H1 (cell line): ENCODE data around the gene CNTN5. TPM values are rescaled to one million over a fixed set of nuclear protein-coding genes. Genes with fewer than 3 reads are reported as not detected.

Experiments used
- CTCF ChIA-PET: fragments of 300-600 bp; sonication (Branson Sonifier 250); formaldehyde crosslinking; loops from one replicate; lab custom pipeline; 2021; ENCODE audit not compliant: partially characterized antibody; lab: Charles Lee
- POLR2A ChIA-PET: fragments of 300-600 bp; sonication (Branson Sonifier 250); formaldehyde crosslinking; loops from one replicate; lab custom pipeline; 2021; ENCODE audit warnings: inconsistent platforms; ENCODE audit not compliant: partially characterized antibody; lab: Charles Lee
- DNase-seq, 2 experiments: peaks; one replicate each; pipeline versions ENCODE4 v3.0.0 to v3.0.0-alpha.2; 2010 to 2022; ENCODE audit warnings: low spot score in 2 of 2, low read depth in 1 of 2, mixed read lengths in 1 of 2
- FAIRE-seq: peaks from 2 replicates; lab custom pipeline; 2011; peaks lifted over from hg19 to GRCh38; lab: Jason Lieb, UNC
- H2AFZ ChIP-seq: 2 replicates; pipeline ENCODE4 v1.8.1; 2012; ENCODE audit warnings: low read length, inconsistent platforms
- H2AK5ac ChIP-seq: 2 replicates; pipeline ENCODE4 v1.6.1; 2013; ENCODE audit warnings: low read depth, low read length
- H2BK120ac ChIP-seq: replicated peaks from 2 replicates; pipeline ENCODE3; 2013; ENCODE audit warnings: low read depth, low read length, inconsistent platforms
- H2BK12ac ChIP-seq: 2 replicates; pipeline ENCODE4 v1.6.1; 2013; ENCODE audit warnings: low read depth, low read length
- H2BK15ac ChIP-seq: 2 replicates; pipeline ENCODE4 v1.6.1; 2013; ENCODE audit warnings: low read length
- H2BK20ac ChIP-seq: 2 replicates; pipeline ENCODE4 v1.6.1; 2013; ENCODE audit warnings: low read length
- H2BK5ac ChIP-seq: 2 replicates; pipeline ENCODE4 v1.6.1; 2013; ENCODE audit warnings: low read depth, low read length
- H3K14ac ChIP-seq: 2 replicates; pipeline ENCODE4 v1.6.1; 2013; ENCODE audit warnings: inconsistent platforms; ENCODE audit not compliant: insufficient read length
- H3K18ac ChIP-seq: 2 replicates; pipeline ENCODE4 v1.6.1; 2013; ENCODE audit warnings: low read length; ENCODE audit errors: extremely low read depth
- H3K23ac ChIP-seq: 2 replicates; pipeline ENCODE4 v1.6.1; 2013; ENCODE audit warnings: inconsistent platforms; ENCODE audit not compliant: insufficient read length
- H3K23me2 ChIP-seq: 2 replicates; pipeline ENCODE4 v1.6.1; 2013; ENCODE audit warnings: low read depth, low read length
- H3K27ac ChIP-seq: 2 replicates; pipeline ENCODE4 v1.6.1; 2011; ENCODE audit warnings: low read depth, low read length, inconsistent platforms
- H3K27me3 ChIP-seq, 4 experiments: replicated peaks in 1 of 4; 1 replicate in 1 of 4; 2 replicates in 3 of 4; pipeline versions ENCODE4 v1.6.1 to v1.8.1; 2011 to 2013; ENCODE audit warnings: low read length in 3 of 4, mild to moderate bottlenecking in 3 of 4, inconsistent platforms in 2 of 4, mixed read lengths in 2 of 4, moderate library complexity in 1 of 4; ENCODE audit not compliant: control insufficient read depth in 3 of 4, insufficient read depth in 3 of 4; ENCODE audit errors: extremely low read depth in 1 of 4
- H3K36me3 ChIP-seq, 4 experiments: 2 replicates each; pipeline versions ENCODE4 v1.6.1 to v1.8.1; 2011 to 2013; ENCODE audit warnings: mild to moderate bottlenecking in 4 of 4, low read length in 3 of 4, moderate library complexity in 2 of 4, control low read depth in 1 of 4, inconsistent platforms in 1 of 4; ENCODE audit not compliant: insufficient read depth in 4 of 4, control insufficient read depth in 2 of 4
- H3K4ac ChIP-seq: replicated peaks from 2 replicates; pipeline ENCODE3; 2013; ENCODE audit warnings: low read length, low read depth, mixed read lengths, inconsistent platforms; ENCODE audit not compliant: insufficient read length
- H3K4me1 ChIP-seq, 4 experiments: replicated peaks in 1 of 4; 1 replicate in 1 of 4; 2 replicates in 3 of 4; pipeline versions ENCODE4 v1.6.1 to v1.8.1; 2011 to 2013; ENCODE audit warnings: low read length in 3 of 4, inconsistent platforms in 2 of 4, mixed read lengths in 1 of 4; ENCODE audit not compliant: insufficient read depth in 4 of 4, control insufficient read depth in 3 of 4
- H3K4me2 ChIP-seq, 2 experiments: 2 replicates each; pipeline versions ENCODE4 v1.6.1 to v1.8.1; 2011 to 2013; ENCODE audit warnings: low read depth in 2 of 2, low read length in 2 of 2, control low read depth in 1 of 2, inconsistent platforms in 1 of 2, mild to moderate bottlenecking in 1 of 2; ENCODE audit not compliant: insufficient read depth in 1 of 2
- H3K4me3 ChIP-seq, 4 experiments: fragments of 200-600, 300-600 bp in 1 of 4; sonication (generic), shearing (Covaris generic), sonication (Bioruptor Twin) in 1 of 4; 2 replicates each; pipeline versions ENCODE4 v1.5.1 to v1.8.1; 2011 to 2016; ENCODE audit warnings: low read length in 4 of 4, low read depth in 3 of 4, control low read depth in 2 of 4, inconsistent platforms in 2 of 4, mild to moderate bottlenecking in 2 of 4, mixed read lengths in 1 of 4, moderate library complexity in 1 of 4; ENCODE audit not compliant: insufficient read depth in 2 of 4; ENCODE audit errors: extremely low read depth in 1 of 4
- H3K56ac ChIP-seq: replicated peaks from 2 replicates; pipeline ENCODE3; 2013; ENCODE audit warnings: low read depth, mild to moderate bottlenecking, mixed read lengths, low read length, inconsistent platforms; ENCODE audit not compliant: insufficient read length
- H3K79me1 ChIP-seq: 2 replicates; pipeline ENCODE4 v1.6.1; 2013; ENCODE audit warnings: low read depth, low read length, control low read depth
- H3K79me2 ChIP-seq, 2 experiments: 2 replicates each; pipeline versions ENCODE4 v1.6.1 to v1.8.1; 2012 to 2013; ENCODE audit warnings: low read length in 2 of 2, mild to moderate bottlenecking in 2 of 2, inconsistent platforms in 1 of 2; ENCODE audit not compliant: insufficient read depth in 2 of 2, control insufficient read depth in 1 of 2
- H3K9ac ChIP-seq, 4 experiments: replicated peaks in 1 of 4; 1 replicate in 1 of 4; 2 replicates in 3 of 4; pipeline versions ENCODE4 v1.6.1 to v1.8.1; 2011 to 2013; ENCODE audit warnings: low read depth in 3 of 4, low read length in 3 of 4, control low read depth in 2 of 4, mild to moderate bottlenecking in 2 of 4, moderate library complexity in 2 of 4, inconsistent platforms in 1 of 4; ENCODE audit errors: extremely low read depth in 1 of 4
- H3K9me3 ChIP-seq, 2 experiments: 2 replicates each; pipeline versions ENCODE4 v1.6.1 to v1.8.1; 2012 to 2013; ENCODE audit warnings: mild to moderate bottlenecking in 2 of 2, moderate library complexity in 2 of 2, control low read depth in 1 of 2, inconsistent platforms in 1 of 2, low read depth in 1 of 2, low read length in 1 of 2, mixed read lengths in 1 of 2; ENCODE audit not compliant: insufficient read depth in 2 of 2
- H4K20me1 ChIP-seq, 2 experiments: replicated peaks in 1 of 2; 2 replicates each; pipeline versions ENCODE3 to v1.8.1; 2011 to 2013; ENCODE audit warnings: inconsistent platforms in 2 of 2, low read length in 2 of 2, mild to moderate bottlenecking in 1 of 2; ENCODE audit not compliant: insufficient read depth in 2 of 2, control insufficient read depth in 1 of 2
- H4K5ac ChIP-seq: 2 replicates; pipeline ENCODE4 v1.6.1; 2013; ENCODE audit warnings: low read length, low read depth, mixed read lengths, inconsistent platforms; ENCODE audit not compliant: insufficient read length
- H4K8ac ChIP-seq: 2 replicates; pipeline ENCODE4 v1.8.0; 2013; ENCODE audit warnings: mild to moderate bottlenecking, moderate library complexity, low read length, inconsistent platforms; ENCODE audit not compliant: insufficient read depth; ENCODE audit errors: extremely low read depth
- H4K91ac ChIP-seq: replicated peaks from 2 replicates; pipeline ENCODE3; 2013; ENCODE audit warnings: low read length, mixed read lengths, inconsistent platforms; ENCODE audit not compliant: insufficient read length
- BCL11A ChIP-seq, 2 experiments: IDR thresholded peaks; one replicate each; pipeline ENCODE4 v1.6.1; 2011; ENCODE audit warnings: low read depth in 2 of 2, low read length in 2 of 2, mild to moderate bottlenecking in 2 of 2
- EZH2 ChIP-seq: fragments of 200-600 bp; sonication (generic); IDR thresholded peaks from 2 replicates; pipeline ENCODE4 v1.7.1; 2012; ENCODE audit warnings: low read depth, mild to moderate bottlenecking, moderate library complexity, low read length, inconsistent platforms; ENCODE audit not compliant: severe bottlenecking
- JUN ChIP-seq: IDR thresholded peaks from 2 replicates; pipeline ENCODE4 v1.6.1; 2011; ENCODE audit warnings: low read depth, mild to moderate bottlenecking, improper control_type of control experiment, low read length
- POLR2AphosphoS5 ChIP-seq: IDR thresholded peaks from 2 replicates; pipeline ENCODE4 v1.6.1; 2011; ENCODE audit warnings: low read depth, low read length
- RXRA ChIP-seq: IDR thresholded peaks from 2 replicates; pipeline ENCODE4 v1.6.1; 2011; ENCODE audit warnings: low read depth, mild to moderate bottlenecking, low read length, moderate library complexity; ENCODE audit not compliant: insufficient read depth
- TAF1 ChIP-seq: IDR thresholded peaks from 2 replicates; pipeline ENCODE4 v1.6.1; 2011; ENCODE audit warnings: mild to moderate bottlenecking, low read depth, low read length
- WGBS, 2 experiments: shearing (Covaris generic) in 1 of 2; methylation state at CpG; one replicate each; pipeline versions ENCODE4 v1.1.6 to v1.1.7; 2013 to 2015; ENCODE audit warnings: low lambda C conversion rate in 2 of 2, mixed read lengths in 2 of 2, inconsistent platforms in 1 of 2, low coverage in 1 of 2, missing lambda C conversion rate in 1 of 2; ENCODE audit not compliant: insufficient replicate concordance in 2 of 2, insufficient coverage in 1 of 2, insufficient read length in 1 of 2; ENCODE audit errors: extremely low coverage in 1 of 2, missing lambda C conversion rate in 1 of 2; 5-methylcytosine and 5-hydroxymethylcytosine counted together
- polyA plus RNA-seq, 7 experiments: library from polyadenylated mRNA; depleted of rRNA in 3 of 7; stranded (reverse) in 5 of 7; unstranded in 2 of 7; fragments of >200 nt in 5 of 7; fragments of 200-250 nt in 2 of 7; gene quantifications; 1 replicate in 5 of 7; 2 replicates in 1 of 7; 4 replicates in 1 of 7; pipeline versions ENCODE4 v1.2.1 to v1.2.3, GENCODE V29; 2011 to 2013; ENCODE audit warnings: missing spikeins in 2 of 7, mixed read lengths in 2 of 7
- total RNA-seq: library from RNA; stranded (reverse); fragmentation: NEBNext Ultra II Directional; extraction: Animal tissue kit (Norgen Biotek cat#: 25700); gene quantifications from 2 replicates; pipeline ENCODE4 v1.2.1, GENCODE V29; 2021

The CNTN5 gene
- total and polyA plus RNA-seq, 2 of the 8 experiments (the other 6 are each of a cell fraction or from before 2014, with no cell fraction given) = not detected

GRCh38 chr11:99079576-99079975, 58.8 kb downstream of the CNTN5 start:
- H3K27ac ChIP-seq = no peak overlapping the region
- POLR2A ChIA-PET = no interaction called here
- 91% methylated on average over 3 of the region's 3 CpGs; no CpG with 5 or more reads in 1 of the 2 experiments for WGBS, 2 experiments
- no peaks in the 10 kb centered on the region for H3K23me2 ChIP-seq
- H3K27me3 ChIP-seq = no peaks in the 10 kb centered on the region
- no peak overlapping the region for H2BK12ac ChIP-seq
- H3K4ac ChIP-seq = no peak overlapping the region
- no peak for FAIRE-seq
- no peak for DNase-seq
- no peaks in the 10 kb centered on the region for H4K20me1 ChIP-seq
- H3K79me2 ChIP-seq = no peaks in the 10 kb centered on the region
- H2AFZ ChIP-seq = no peak overlapping the region
- no peak overlapping the region for H2BK20ac ChIP-seq
- no peak overlapping the region for H2BK5ac ChIP-seq
- no peaks in the 10 kb centered on the region for H3K9me3 ChIP-seq
- H3K14ac ChIP-seq = no peak overlapping the region
- no peak overlapping the region for H4K5ac ChIP-seq
- no peak overlapping the region for H2BK120ac ChIP-seq
- H3K23ac ChIP-seq = no peak overlapping the region
- H3K56ac ChIP-seq = no peak overlapping the region
- no peaks in the 10 kb centered on the region for H3K79me1 ChIP-seq
- no peaks in the 10 kb centered on the region for H3K4me1 ChIP-seq
- H3K18ac ChIP-seq = no peak overlapping the region
- no peak overlapping the region for H3K4me3 ChIP-seq
- TF ChIP-seq RXRA (no peak), JUN (no peak), BCL11A (IDR thresholded peaks at IDR 0.05; ENCODE audit: low read depth in 2 of 2, low read length in 2 of 2) (no peak), EZH2 (no peak), POLR2AphosphoS5 (no peak), TAF1 (no peak)
- TF ChIP-seq, all 59 proteins: peak for 0
- Histone ChIP-seq H3K4me2 (no peak overlapping the region), H4K8ac (no peak overlapping the region), H3K36me3 (no peaks in the 10 kb centered on the region), H3K9ac (no peak overlapping the region), H2BK15ac (no peak overlapping the region), H4K91ac (no peak overlapping the region), H2AK5ac (no peak overlapping the region)
- CTCF ChIA-PET = no interaction called here
